ENCODE results near the gene G3BP1. TPM values are rescaled to one million over a fixed set of nuclear protein-coding genes. Genes with fewer than 3 reads are reported as not detected.

Gene G3BP1
- polyA plus RNA-seq, 1 donor from 2014 or later = 65.5 TPM

- H3K9me2 ChIP-seq (ENCODE audit: insufficient read depth, low read length) = no peaks in the 10 kb centered on the region
- H3K9me3 ChIP-seq (ENCODE audit: low read length) = no peaks in the 10 kb centered on the region
- H3K9ac ChIP-seq (ENCODE audit: low read length) = no peak overlapping the region
- no peaks in the 10 kb centered on the region for H4K20me1 ChIP-seq (ENCODE audit: insufficient read depth)
- H2AFZ ChIP-seq (ENCODE audit: low read depth, low read length) = no peak overlapping the region
- H3K4me3 ChIP-seq (ENCODE audit: low read length) = no peak overlapping the region
- H3F3A ChIP-seq (ENCODE audit: insufficient read depth, low read length, poor library complexity, severe bottlenecking) = no peaks in the 10 kb centered on the region
- no peaks in the 10 kb centered on the region for H3K36me3 ChIP-seq (ENCODE audit: insufficient read depth, low read length)
- H3K79me2 ChIP-seq (replicated peaks; ENCODE audit: insufficient read depth, low read length) = no peaks in the 10 kb centered on the region
- H3K27me3 ChIP-seq (ENCODE audit: insufficient read depth, low read depth, low read length) = no peaks in the 10 kb centered on the region
- no peak for TF ChIP-seq TAF1 (IDR thresholded peaks at IDR 0.05; ENCODE audit: low read depth)
- no peak for TF ChIP-seq SMC3 (conservative IDR thresholded peaks at IDR 0.05; ENCODE audit: poor library complexity)
- TF ChIP-seq REST (IDR thresholded peaks at IDR 0.05; ENCODE audit: borderline replicate concordance) = no peak
- no peak for TF ChIP-seq RAD21 (conservative IDR thresholded peaks at IDR 0.05)
- TF ChIP-seq EP300 (conservative IDR thresholded peaks at IDR 0.05; ENCODE audit: poor library complexity, severe bottlenecking) = no peak
- TF ChIP-seq MXI1 (conservative IDR thresholded peaks at IDR 0.05; ENCODE audit: poor library complexity, severe bottlenecking) = no peak
- no peak for TF ChIP-seq EZH2 (IDR thresholded peaks at IDR 0.05; ENCODE audit: borderline replicate concordance, insufficient read depth, low read length, poor library complexity, severe bottlenecking)
- no peak for TF ChIP-seq CTCF (IDR thresholded peaks at IDR 0.05; ENCODE audit: poor library complexity, severe bottlenecking)
- no peak for TF ChIP-seq POLR2AphosphoS5 (IDR thresholded peaks at IDR 0.05)
- no peak overlapping the region for H3K27ac ChIP-seq (ENCODE audit: low read length)
- no peak overlapping the region for H3K4me2 ChIP-seq (ENCODE audit: low read length)
Observed at GRCh38 chr5:151820271-151820670, 48.5 kb downstream of the G3BP1 start.

- Histone ChIP-seq H3K4me2 (ENCODE audit: low read length) (no peak overlapping the region), H3K9me2 (ENCODE audit: insufficient read depth, low read length) (no peaks in the 10 kb centered on the region), H3K4me3 (ENCODE audit: low read length) (no peak overlapping the region), H3F3A (ENCODE audit: insufficient read depth, low read length, poor library complexity, severe bottlenecking) (no peaks in the 10 kb centered on the region), H3K36me3 (ENCODE audit: insufficient read depth, low read length) (no peaks in the 10 kb centered on the region), H3K27ac (ENCODE audit: low read length) (no peak overlapping the region), H3K27me3 (ENCODE audit: insufficient read depth, low read depth, low read length) (no peaks in the 10 kb centered on the region), H2AFZ (ENCODE audit: low read depth, low read length) (no peak overlapping the region), H3K9ac (ENCODE audit: low read length) (no peak overlapping the region), H3K79me2 (replicated peaks; ENCODE audit: insufficient read depth, low read length) (no peaks in the 10 kb centered on the region), H4K20me1 (ENCODE audit: insufficient read depth) (no peaks in the 10 kb centered on the region), H3K9me3 (ENCODE audit: low read length) (no peaks in the 10 kb centered on the region)
- TF ChIP-seq CTCF (IDR thresholded peaks at IDR 0.05; ENCODE audit: poor library complexity, severe bottlenecking) (no peak), SMC3 (conservative IDR thresholded peaks at IDR 0.05; ENCODE audit: poor library complexity) (no peak), RAD21 (conservative IDR thresholded peaks at IDR 0.05) (no peak), TAF1 (IDR thresholded peaks at IDR 0.05; ENCODE audit: low read depth) (no peak), REST (IDR thresholded peaks at IDR 0.05; ENCODE audit: borderline replicate concordance) (no peak), POLR2AphosphoS5 (IDR thresholded peaks at IDR 0.05) (no peak), EP300 (conservative IDR thresholded peaks at IDR 0.05; ENCODE audit: poor library complexity, severe bottlenecking) (no peak), EZH2 (IDR thresholded peaks at IDR 0.05; ENCODE audit: borderline replicate concordance, insufficient read depth, low read length, poor library complexity, severe bottlenecking) (no peak), MXI1 (conservative IDR thresholded peaks at IDR 0.05; ENCODE audit: poor library complexity, severe bottlenecking) (no peak)
Observed at GRCh38 chr5:151820903-151821302, 49.1 kb downstream of the G3BP1 start.

Measured in neural cell (in vitro differentiated cells).